PC-9 (cell line): ENCODE data around the gene ARIH1. TPM values are rescaled to one million over a fixed set of nuclear protein-coding genes. Genes with fewer than 3 reads are reported as not detected.

Source experiments
- BruUV-seq: library from RNA; stranded (reverse); fragments of 400-500 nt; replicated peaks from 2 replicates; lab custom pipeline; 2021; lab: Mats Ljungman, UMichigan
- CTCF ChIA-PET: fragments of 300-600 bp; sonication (Branson Sonifier 250); formaldehyde crosslinking; loops from one replicate; lab custom pipeline; 2022; ENCODE audit warnings: antibody characterized with exemption; lab: Charles Lee
- POLR2A ChIA-PET: fragments of 300-600 bp; sonication (Branson Sonifier 250); formaldehyde crosslinking; loops from one replicate; lab custom pipeline; 2022; ENCODE audit warnings: antibody characterized with exemption; ENCODE audit not compliant: unreplicated experiment; lab: Charles Lee
- DNase-seq, 2 experiments: peaks; one replicate each; pipeline versions ENCODE4 v3.0.0 to v3.0.0-alpha.2; 2015 to 2022; ENCODE audit warnings: mixed read lengths in 1 of 2
- H2AFZ ChIP-seq: fragments of 200-600 bp; sonication (generic); 2 replicates; pipeline ENCODE4 v1.8.1; 2017; ENCODE audit warnings: antibody characterized with exemption
- H3F3A ChIP-seq: fragments of 200-600 bp; sonication (generic); 2 replicates; pipeline ENCODE4 v1.8.1; 2017; ENCODE audit warnings: antibody characterized with exemption, mild to moderate bottlenecking, low read depth; ENCODE audit not compliant: insufficient read depth
- H3K27ac ChIP-seq: fragments of 200-600 bp; sonication (generic); 2 replicates; pipeline ENCODE4 v1.6.1; 2016; ENCODE audit warnings: mixed run types
- H3K27me3 ChIP-seq: fragments of 200-600 bp; sonication (generic); 2 replicates; pipeline ENCODE4 v1.6.1; 2016; ENCODE audit warnings: low read depth, mixed run types; ENCODE audit not compliant: insufficient read depth
- H3K36me3 ChIP-seq: fragments of 200-600 bp; sonication (generic); 2 replicates; pipeline ENCODE4 v1.6.1; 2016; ENCODE audit warnings: low read depth, mixed run types
- H3K4me1 ChIP-seq: fragments of 200-600 bp; sonication (generic); replicated peaks from 2 replicates; pipeline ENCODE4 v1.6.1; 2016; ENCODE audit warnings: mixed run types; ENCODE audit not compliant: insufficient read depth
- H3K4me2 ChIP-seq: fragments of 200-600 bp; sonication (generic); 2 replicates; pipeline ENCODE4 v1.6.1; 2017; ENCODE audit warnings: mixed run types
- H3K4me3 ChIP-seq: fragments of 200-600 bp; sonication (generic); 2 replicates; pipeline ENCODE4 v1.6.1; 2016; ENCODE audit warnings: mixed run types
- H3K79me2 ChIP-seq: fragments of 200-600 bp; sonication (generic); 2 replicates; pipeline ENCODE4 v1.6.1; 2017; ENCODE audit warnings: low read depth, mixed run types
- H3K9me2 ChIP-seq: fragments of 200-600 bp; sonication (generic); 2 replicates; pipeline ENCODE4 v1.8.1; 2017; ENCODE audit warnings: mild to moderate bottlenecking; ENCODE audit not compliant: insufficient read depth
- H3K9me3 ChIP-seq: fragments of 200-600 bp; sonication (generic); 2 replicates; pipeline ENCODE4 v1.8.1; 2016; ENCODE audit warnings: low read depth; ENCODE audit not compliant: insufficient read depth
- H4K20me1 ChIP-seq: fragments of 200-600 bp; sonication (generic); 2 replicates; pipeline ENCODE4 v1.8.1; 2017; ENCODE audit not compliant: insufficient read depth
- CTCF ChIP-seq: fragments of 200-600 bp; sonication (generic); conservative IDR thresholded peaks from 2 replicates; pipeline ENCODE4 v1.6.1; 2017; ENCODE audit warnings: mixed run types, antibody characterized with exemption, mild to moderate bottlenecking, moderate library complexity
- EZH2 ChIP-seq: fragments of 200-600 bp; sonication (generic); IDR thresholded peaks from 2 replicates; pipeline ENCODE4 v1.8.0; 2017; ENCODE audit warnings: antibody characterized with exemption, low read depth
- intact Hi-C: fragments of 100-400 bp; cut with micrococcal nuclease; formaldehyde crosslinking; loops from one replicate; pipeline ENCODE4 v1.10.0; 2022; ENCODE audit not compliant: unreplicated experiment
- total RNA-seq: library from RNA; stranded (reverse); gene quantifications from 2 replicates; pipeline ENCODE4 v1.2.3, GENCODE V29; 2021

The ARIH1 gene
- total RNA-seq, 1 experiment from 2014 or later = 144 TPM

GRCh38 chr15:72493220-72493619, 19.1 kb downstream of the ARIH1 start:
- peaks cover 98% of the 10 kb centered on the region for H4K20me1 ChIP-seq
- peaks cover 99% of the 10 kb centered on the region for H3K79me2 ChIP-seq
- H3K27me3 ChIP-seq = no peaks in the 10 kb centered on the region
- no peak for TF ChIP-seq CTCF
- TF ChIP-seq EZH2 = no peak
- H3K4me2 ChIP-seq = no peak overlapping the region
- no peak overlapping the region for H3K27ac ChIP-seq
- H2AFZ ChIP-seq = no peak overlapping the region
- H3F3A ChIP-seq = 0 out of 2 replicates have a peak, but pooled peaks cover 5% of the 10 kb centered on the region
- POLR2A ChIA-PET = no interaction called here
- no peaks in the 10 kb centered on the region for H3K9me3 ChIP-seq
- peaks cover 17% of the 10 kb centered on the region; the same call in 1 of the 2 replicates for H3K36me3 ChIP-seq
- CTCF ChIA-PET = no interaction called here
- H3K4me1 ChIP-seq = 0 out of 2 replicates have a peak, but pooled peaks cover 3% of the 10 kb centered on the region
- intact Hi-C loops = no loop called here
- no peak for DNase-seq
- BruUV-seq = no TSS peak
- no peaks in the 10 kb centered on the region for H3K9me2 ChIP-seq
- no peak overlapping the region for H3K4me3 ChIP-seq

- H3K9me3 ChIP-seq = no peaks in the 10 kb centered on the region
- TF ChIP-seq CTCF (no peak), EZH2 (no peak)
- H4K20me1 ChIP-seq = peaks cover 96% of the 10 kb centered on the region
- H3K4me3 ChIP-seq = no peak overlapping the region
- no peak overlapping the region for H3K27ac ChIP-seq
- no peaks in the 10 kb centered on the region for H3K9me2 ChIP-seq
- 0 out of 2 replicates have a peak, but pooled peaks cover 3% of the 10 kb centered on the region for H3K4me1 ChIP-seq
- H2AFZ ChIP-seq = no peak overlapping the region
- no peak overlapping the region for H3K4me2 ChIP-seq
- POLR2A ChIA-PET = interaction anchor here (0.7 kb wide), 2 partner anchors 32 to 366 kb away, joined by 5 to 10 read pairs; no protein-coding TSS in a partner anchor
- no TSS peak for BruUV-seq
- DNase-seq = no peak
- peaks cover 97% of the 10 kb centered on the region for H3K79me2 ChIP-seq
- H3F3A ChIP-seq = peaks cover 12% of the 10 kb centered on the region; the same call in 1 of the 2 replicates
- no peaks in the 10 kb centered on the region for H3K27me3 ChIP-seq
- intact Hi-C loops = no loop called here
- H3K36me3 ChIP-seq = peaks cover 8% of the 10 kb centered on the region; the same call in 1 of the 2 replicates
- CTCF ChIA-PET = no interaction called here
Observed at GRCh38 chr15:72495007-72495406, 20.9 kb downstream of the ARIH1 start.

GRCh38 chr15:72496783-72497182, 22.7 kb downstream of the ARIH1 start:
- H3K9me3 ChIP-seq = no peaks in the 10 kb centered on the region
- peaks cover 94% of the 10 kb centered on the region for H4K20me1 ChIP-seq
- H3K27ac ChIP-seq = no peak overlapping the region
- H3K4me1 ChIP-seq = 0 out of 2 replicates have a peak, but pooled peaks cover 3% of the 10 kb centered on the region
- H3K9me2 ChIP-seq = no peaks in the 10 kb centered on the region
- ChIA-PET CTCF (no interaction called here), POLR2A (interaction anchor here (0.7 kb wide), 1 partner anchor 10 kb away, joined by 11 read pairs; no protein-coding TSS in a partner anchor)
- TF ChIP-seq EZH2 = no peak
- TF ChIP-seq CTCF = no peak
- no peaks in the 10 kb centered on the region for H3K27me3 ChIP-seq
- H3K36me3 ChIP-seq = 0 out of 2 replicates have a peak, but pooled peaks cover 8% of the 10 kb centered on the region
- DNase-seq = no peak
- no peak overlapping the region for H3K4me2 ChIP-seq
- peaks cover 12% of the 10 kb centered on the region; the same call in 1 of the 2 replicates for H3F3A ChIP-seq
- H3K4me3 ChIP-seq = no peak overlapping the region
- H3K79me2 ChIP-seq = peaks cover 96% of the 10 kb centered on the region
- intact Hi-C loops = no loop called here
- H2AFZ ChIP-seq = no peak overlapping the region
- no TSS peak for BruUV-seq
